Hepatocyte (in vitro differentiated cells): ENCODE results near the gene SLC25A38. TPM values are rescaled to one million over a fixed set of nuclear protein-coding genes. Genes with fewer than 3 reads are reported as not detected.

Experiments
- DNase-seq: peaks from one replicate; pipeline ENCODE4 v3.0.0-alpha.2; 2016; ENCODE audit warnings: low spot score
- H2AFZ ChIP-seq: fragments of 200-600 bp; sonication (generic); 2 replicates; pipeline ENCODE4 v1.6.0; 2016; ENCODE audit warnings: antibody characterized with exemption, mild to moderate bottlenecking
- H3K27ac ChIP-seq: fragments of 200-600 bp; sonication (generic); 2 replicates; pipeline ENCODE4 v1.5.1; 2016; ENCODE audit warnings: mild to moderate bottlenecking
- H3K27me3 ChIP-seq: fragments of 200-600 bp; sonication (generic); 2 replicates; pipeline ENCODE4 v1.6.1; 2016
- H3K36me3 ChIP-seq: fragments of 200-600 bp; sonication (generic); replicated peaks from 2 replicates; pipeline ENCODE4 v1.5.1; 2016; ENCODE audit warnings: low read depth; ENCODE audit not compliant: insufficient read depth
- H3K4me1 ChIP-seq: fragments of 200-600 bp; sonication (generic); 2 replicates; pipeline ENCODE4 v1.5.1; 2016; ENCODE audit warnings: mild to moderate bottlenecking, moderate library complexity; ENCODE audit not compliant: insufficient read depth
- H3K4me2 ChIP-seq: fragments of 200-600 bp; sonication (generic); 2 replicates; pipeline ENCODE4 v1.6.0; 2016
- H3K4me3 ChIP-seq: fragments of 200-600 bp; sonication (generic); 2 replicates; pipeline ENCODE4 v1.5.1; 2016; ENCODE audit warnings: mild to moderate bottlenecking
- H3K79me2 ChIP-seq: fragments of 200-600 bp; sonication (generic); 2 replicates; pipeline ENCODE4 v1.6.0; 2017; ENCODE audit warnings: mild to moderate bottlenecking
- H3K9me2 ChIP-seq: fragments of 200-600 bp; sonication (generic); replicated peaks from 2 replicates; pipeline ENCODE4 v1.6.0; 2017; ENCODE audit warnings: mild to moderate bottlenecking; ENCODE audit not compliant: insufficient read depth
- H3K9me3 ChIP-seq: fragments of 200-600 bp; sonication (generic); 2 replicates; pipeline ENCODE4 v1.5.1; 2016; ENCODE audit warnings: low read depth, mild to moderate bottlenecking
- H4K20me1 ChIP-seq: fragments of 200-600 bp; sonication (generic); 2 replicates; pipeline ENCODE4 v1.6.0; 2016; ENCODE audit warnings: mild to moderate bottlenecking; ENCODE audit not compliant: insufficient read depth, poor library complexity, severe bottlenecking
- CTCF ChIP-seq: fragments of 200-600 bp; sonication (generic); IDR thresholded peaks from 2 replicates; pipeline ENCODE4 v1.5.1; 2016; ENCODE audit warnings: antibody characterized with exemption, mild to moderate bottlenecking; ENCODE audit not compliant: poor library complexity
- EZH2 ChIP-seq: fragments of 200-600 bp; sonication (generic); IDR thresholded peaks from 2 replicates; pipeline ENCODE4 v1.6.1; 2016; ENCODE audit warnings: antibody characterized with exemption, mild to moderate bottlenecking, borderline replicate concordance
- EZH2phosphoT487 ChIP-seq: fragments of 200-600 bp; sonication (generic); IDR thresholded peaks from one replicate; pipeline ENCODE4 v1.6.1; 2018; ENCODE audit warnings: antibody characterized with exemption, mild to moderate bottlenecking, low read depth, moderate library complexity; ENCODE audit not compliant: unreplicated experiment, severe bottlenecking
- WGBS: methylation state at CpG from one replicate; pipeline ENCODE4 v1.1.6; 2016; ENCODE audit warnings: low lambda C conversion rate; ENCODE audit errors: missing lambda C conversion rate; 5-methylcytosine and 5-hydroxymethylcytosine counted together
- polyA plus RNA-seq: library from polyadenylated mRNA; unstranded; fragments of >200 nt; fragmentation: Nextera tagmentation; extraction: Ambion mirVana; gene quantifications from 2 replicates; pipeline ENCODE4 v1.2.1, GENCODE V29; 2016
- total RNA-seq: library from RNA; depleted of rRNA; stranded (reverse); fragments of >200 nt; gene quantifications from 2 replicates; pipeline ENCODE4 v1.2.3, GENCODE V29; 2014

The SLC25A38 gene
- total and polyA plus RNA-seq, 2 experiments from 2014 or later, result 35.7 to 37.2 TPM

GRCh38 chr3:39408493-39409372 lies 25.6 kb downstream of the SLC25A38 start:
- no peaks in the 10 kb centered on the region for H3K9me3 ChIP-seq
- WGBS, result 82% methylated on average over 21 of the region's 21 CpGs
- no peak overlapping the region for H3K4me3 ChIP-seq
- H4K20me1 ChIP-seq, result peaks cover 34% of the 10 kb centered on the region
- H3K4me1 ChIP-seq, result peaks cover 11% of the 10 kb centered on the region
- no peak overlapping the region for H2AFZ ChIP-seq
- TF ChIP-seq EZH2 (no peak), EZH2phosphoT487 (no peak), CTCF (no peak)
- H3K27ac ChIP-seq, result no peak overlapping the region
- peaks cover 32% of the 10 kb centered on the region for H3K79me2 ChIP-seq
- H3K27me3 ChIP-seq, result no peaks in the 10 kb centered on the region
- no peak for DNase-seq
- peaks cover 8% of the 10 kb centered on the region for H3K36me3 ChIP-seq
- H3K4me2 ChIP-seq, result peak overlapping the region; percentile 86
- no peaks in the 10 kb centered on the region for H3K9me2 ChIP-seq

GRCh38 chr3:39409514-39410136 lies 26.5 kb downstream of the SLC25A38 start:
- peaks cover 34% of the 10 kb centered on the region for H4K20me1 ChIP-seq
- H3K36me3 ChIP-seq, result peaks cover 8% of the 10 kb centered on the region

GRCh38 chr3:39410893-39411292 lies 27.7 kb downstream of the SLC25A38 start:
- H3K27ac ChIP-seq, result no peak overlapping the region
- peaks cover 34% of the 10 kb centered on the region for H4K20me1 ChIP-seq
- H3K4me2 ChIP-seq, result no peak overlapping the region
- peaks cover 8% of the 10 kb centered on the region for H3K36me3 ChIP-seq
- no peak for DNase-seq
- no peak overlapping the region for H3K4me3 ChIP-seq
- H3K9me3 ChIP-seq, result no peaks in the 10 kb centered on the region
- TF ChIP-seq CTCF, result no peak
- no peak for TF ChIP-seq EZH2phosphoT487
- no peak for TF ChIP-seq EZH2
- no peaks in the 10 kb centered on the region for H3K27me3 ChIP-seq
- H3K79me2 ChIP-seq, result peaks cover 32% of the 10 kb centered on the region
- H3K4me1 ChIP-seq, result peaks cover 11% of the 10 kb centered on the region
- H3K9me2 ChIP-seq, result no peaks in the 10 kb centered on the region
- WGBS, result 97% methylated on average over 7 of the region's 7 CpGs
- H2AFZ ChIP-seq, result no peak overlapping the region

More at GRCh38 chr3:39409514-39410136, 26.5 kb downstream of the SLC25A38 start:
- Histone ChIP-seq H3K79me2 (peaks cover 32% of the 10 kb centered on the region), H3K27ac (no peak overlapping the region), H3K4me2 (no peak overlapping the region), H3K27me3 (no peaks in the 10 kb centered on the region), H2AFZ (no peak overlapping the region), H3K9me3 (no peaks in the 10 kb centered on the region), H3K9me2 (no peaks in the 10 kb centered on the region), H3K4me3 (no peak overlapping the region), H3K4me1 (peaks cover 11% of the 10 kb centered on the region)
- no peak for TF ChIP-seq EZH2
- TF ChIP-seq CTCF, result no peak
- DNase-seq, result no peak
- WGBS, result 80% methylated on average over 7 of the region's 7 CpGs
